Muscle layer of colon (tissue), 2 donors: ENCODE results near the gene WRAP53.

Experiments
- H3K27ac ChIP-seq: one replicate; pipeline ENCODE4 v1.7.0; 2013; ENCODE audit warnings: low read depth, mild to moderate bottlenecking, low read length, moderate library complexity
- H3K27me3 ChIP-seq, 2 donors: one replicate each; pipeline ENCODE4 v1.7.0; 2013; ENCODE audit warnings: low read length in 2 of 2, mild to moderate bottlenecking in 2 of 2; ENCODE audit not compliant: insufficient read depth in 2 of 2, control insufficient read depth in 1 of 2
- H3K36me3 ChIP-seq: one replicate; pipeline ENCODE4 v1.7.0; 2013; ENCODE audit warnings: mild to moderate bottlenecking, low read length; ENCODE audit not compliant: insufficient read depth
- H3K4me1 ChIP-seq: one replicate; pipeline ENCODE4 v1.7.0; 2013; ENCODE audit warnings: mild to moderate bottlenecking, low read length; ENCODE audit not compliant: insufficient read depth
- H3K4me3 ChIP-seq, 2 donors: one replicate each; pipeline ENCODE4 v1.7.0; 2013; ENCODE audit warnings: low read length in 2 of 2, low read depth in 1 of 2, mild to moderate bottlenecking in 1 of 2, moderate library complexity in 1 of 2
- H3K9ac ChIP-seq: one replicate; pipeline ENCODE4 v1.7.0; 2013; ENCODE audit warnings: low read length
- H3K9me3 ChIP-seq: one replicate; pipeline ENCODE4 v1.7.0; 2013; ENCODE audit warnings: mild to moderate bottlenecking, low read length
- donor health status: abdominal sarcoma.
- donor health status: Adenocarcinoma of cecum.

Gene WRAP53

GRCh38 chr17:7704601-7705268, 16.5 kb downstream of the WRAP53 start, which contains the start of gene EFNB3:
Gene EFNB3 (plus strand): TSS chr17:7705202. CDS start chr17:7705599, 397 bp downstream.
- H3K27ac ChIP-seq = no peak within 1 kb of the TSS
- peaks cover 5% of the 10 kb centered on the region for H3K4me1 ChIP-seq
- peak within 1 kb of the TSS; percentile 28 to 52 for H3K4me3 ChIP-seq
- H3K36me3 ChIP-seq = peaks cover 8% of the 10 kb centered on the region
- peaks cover 19 to 65% of the 10 kb centered on the region in 2 donors for H3K27me3 ChIP-seq
- no peak within 1 kb of the TSS for H3K9ac ChIP-seq
- H3K9me3 ChIP-seq = no peaks in the 10 kb centered on the region

DNA sequence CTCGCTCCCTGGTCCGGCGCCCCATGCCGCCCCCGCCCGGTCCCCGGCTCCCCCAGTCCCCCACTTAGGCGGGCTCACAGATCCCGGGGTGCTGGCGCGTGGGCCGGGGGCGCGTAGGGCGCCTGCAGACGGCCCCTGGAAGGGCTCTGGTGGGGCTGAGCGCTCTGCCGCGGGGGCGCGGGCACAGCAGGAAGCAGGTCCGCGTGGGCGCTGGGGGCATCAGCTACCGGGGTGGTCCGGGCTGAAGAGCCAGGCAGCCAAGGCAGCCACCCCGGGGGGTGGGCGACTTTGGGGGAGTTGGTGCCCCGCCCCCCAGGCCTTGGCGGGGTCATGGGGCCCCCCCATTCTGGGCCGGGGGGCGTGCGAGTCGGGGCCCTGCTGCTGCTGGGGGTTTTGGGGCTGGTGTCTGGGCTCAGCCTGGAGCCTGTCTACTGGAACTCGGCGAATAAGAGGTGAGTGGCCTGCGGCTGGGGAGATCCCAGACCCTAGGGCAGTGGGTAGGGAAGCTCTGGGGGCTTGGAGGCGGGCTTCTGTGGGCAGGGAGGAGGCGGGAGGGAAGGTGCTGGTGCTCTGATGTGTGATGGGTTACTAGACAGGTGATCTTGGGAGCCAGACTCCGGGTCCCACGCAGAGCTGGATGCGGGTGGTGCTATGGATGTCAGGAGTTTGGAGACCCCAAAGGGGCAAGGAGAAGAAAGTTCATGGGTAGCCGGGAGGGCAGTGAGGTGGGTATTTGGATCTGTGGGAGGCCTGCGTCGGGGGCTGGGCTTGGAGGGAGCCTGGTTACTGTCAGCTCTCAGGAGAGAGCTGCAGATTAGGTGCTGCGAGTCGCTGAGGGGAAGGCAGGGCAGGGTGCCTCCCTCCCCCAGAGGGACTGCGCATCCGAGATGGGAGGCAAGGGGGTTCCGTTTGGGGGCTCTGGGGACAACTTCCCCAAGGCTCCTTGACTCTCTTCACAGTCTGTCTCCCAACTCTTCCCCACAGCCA, 17.3 kb downstream of the WRAP53 start:
- H3K4me1 ChIP-seq = peaks cover 5% of the 10 kb centered on the region
- H3K9me3 ChIP-seq = no peaks in the 10 kb centered on the region
- H3K4me3 ChIP-seq = peak overlapping the region in 1 of 2 donors; percentile 42
- no peak overlapping the region for H3K9ac ChIP-seq
- H3K36me3 ChIP-seq = peaks cover 8% of the 10 kb centered on the region
- H3K27ac ChIP-seq = no peak overlapping the region
- H3K27me3 ChIP-seq = peaks cover 19 to 72% of the 10 kb centered on the region in 2 donors

DNA sequence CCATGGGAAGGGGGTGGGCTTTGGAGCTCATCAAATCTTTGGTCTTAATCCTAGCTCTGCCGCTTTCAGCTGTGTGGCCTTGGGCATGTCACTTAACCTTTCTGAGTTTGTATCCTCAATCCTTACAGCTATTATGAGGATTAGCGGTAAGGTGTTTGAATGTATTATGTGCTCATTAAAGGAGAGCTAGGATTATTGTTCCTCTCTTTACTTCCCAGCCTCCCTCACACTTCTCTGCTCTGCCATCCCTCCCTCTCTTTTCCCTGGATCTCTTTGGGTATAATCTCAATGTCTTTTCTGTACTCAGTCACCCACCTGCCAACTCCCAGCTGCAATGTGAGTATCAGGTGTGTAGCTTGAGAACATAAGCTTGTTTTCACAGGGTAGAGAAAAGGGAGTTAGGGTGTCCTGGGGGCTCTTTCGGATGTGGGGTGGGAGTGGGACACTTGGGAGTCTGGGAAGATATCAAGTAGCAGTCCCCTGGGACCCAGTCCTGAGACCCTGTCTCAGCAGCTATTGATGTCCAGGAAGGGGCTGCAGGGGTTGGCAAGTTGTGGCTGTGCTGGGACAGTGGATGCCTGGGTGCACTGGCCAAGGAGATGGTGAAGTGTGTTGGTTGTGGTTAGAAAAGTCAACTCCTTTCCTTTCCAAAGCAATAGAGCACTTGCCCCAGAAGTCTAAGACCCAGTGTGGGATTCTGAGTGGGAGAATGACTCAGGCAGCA, 18.5 kb downstream of the WRAP53 start:
- no peak overlapping the region for H3K27ac ChIP-seq
- H3K4me1 ChIP-seq = peaks cover 5% of the 10 kb centered on the region
- H3K36me3 ChIP-seq = peaks cover 5% of the 10 kb centered on the region
- no peak overlapping the region for H3K9ac ChIP-seq
- H3K9me3 ChIP-seq = no peaks in the 10 kb centered on the region
- H3K27me3 ChIP-seq = peaks cover 22 to 85% of the 10 kb centered on the region in 2 donors
- no peak overlapping the region for H3K4me3 ChIP-seq

GRCh38 chr17:7707446-7707845, 19.2 kb downstream of the WRAP53 start:
- Histone ChIP-seq H3K9me3 (no peaks in the 10 kb centered on the region), H3K27ac (no peak overlapping the region), H3K9ac (no peak overlapping the region), H3K27me3 (peaks cover 24 to 89% of the 10 kb centered on the region in 2 donors), H3K4me3 (no peak overlapping the region), H3K36me3 (no peaks in the 10 kb centered on the region), H3K4me1 (peaks cover 5% of the 10 kb centered on the region)

DNA sequence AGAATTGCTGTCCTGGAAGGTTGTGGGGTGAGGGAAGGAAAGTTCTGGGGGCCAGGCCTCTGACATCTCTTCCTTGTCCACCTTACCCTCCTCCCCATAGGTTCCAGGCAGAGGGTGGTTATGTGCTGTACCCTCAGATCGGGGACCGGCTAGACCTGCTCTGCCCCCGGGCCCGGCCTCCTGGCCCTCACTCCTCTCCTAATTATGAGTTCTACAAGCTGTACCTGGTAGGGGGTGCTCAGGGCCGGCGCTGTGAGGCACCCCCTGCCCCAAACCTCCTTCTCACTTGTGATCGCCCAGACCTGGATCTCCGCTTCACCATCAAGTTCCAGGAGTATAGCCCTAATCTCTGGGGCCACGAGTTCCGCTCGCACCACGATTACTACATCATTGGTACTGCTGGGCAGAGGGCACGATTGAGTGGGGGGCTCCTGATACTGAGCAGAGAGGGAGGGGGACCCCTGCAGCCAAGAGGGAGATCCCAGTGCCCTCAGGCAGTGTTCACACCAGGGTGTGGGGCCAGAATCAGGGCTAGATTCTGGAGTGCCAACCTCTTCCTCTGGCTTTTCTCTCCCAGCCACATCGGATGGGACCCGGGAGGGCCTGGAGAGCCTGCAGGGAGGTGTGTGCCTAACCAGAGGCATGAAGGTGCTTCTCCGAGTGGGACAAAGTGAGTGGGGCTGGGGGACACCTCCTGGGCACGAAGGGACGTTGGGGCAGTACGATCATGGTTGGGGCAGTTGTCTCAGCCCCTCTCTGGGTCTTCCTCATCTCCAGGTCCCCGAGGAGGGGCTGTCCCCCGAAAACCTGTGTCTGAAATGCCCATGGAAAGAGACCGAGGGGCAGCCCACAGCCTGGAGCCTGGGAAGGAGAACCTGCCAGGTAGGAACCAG, 19.8 kb downstream of the WRAP53 start:
- H3K27me3 ChIP-seq = peaks cover 24 to 87% of the 10 kb centered on the region in 2 donors
- no peak overlapping the region for H3K4me3 ChIP-seq
- H3K9me3 ChIP-seq = no peaks in the 10 kb centered on the region
- H3K4me1 ChIP-seq = peaks cover 5% of the 10 kb centered on the region
- H3K36me3 ChIP-seq = no peaks in the 10 kb centered on the region
- no peak overlapping the region for H3K27ac ChIP-seq
- H3K9ac ChIP-seq = no peak overlapping the region

DNA sequence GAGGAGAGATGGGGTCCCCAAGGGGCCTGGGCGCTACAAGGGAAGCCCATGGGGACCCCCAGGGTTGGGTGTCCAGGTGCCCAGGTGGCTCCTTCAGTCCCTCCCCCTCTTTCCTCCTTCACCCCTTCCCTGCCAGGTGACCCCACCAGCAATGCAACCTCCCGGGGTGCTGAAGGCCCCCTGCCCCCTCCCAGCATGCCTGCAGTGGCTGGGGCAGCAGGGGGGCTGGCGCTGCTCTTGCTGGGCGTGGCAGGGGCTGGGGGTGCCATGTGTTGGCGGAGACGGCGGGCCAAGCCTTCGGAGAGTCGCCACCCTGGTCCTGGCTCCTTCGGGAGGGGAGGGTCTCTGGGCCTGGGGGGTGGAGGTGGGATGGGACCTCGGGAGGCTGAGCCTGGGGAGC, 20.8 kb downstream of the WRAP53 start:
- H3K4me3 ChIP-seq = no peak overlapping the region
- no peak overlapping the region for H3K9ac ChIP-seq
- peaks cover 22 to 86% of the 10 kb centered on the region in 2 donors for H3K27me3 ChIP-seq
- H3K36me3 ChIP-seq = no peaks in the 10 kb centered on the region
- H3K9me3 ChIP-seq = no peaks in the 10 kb centered on the region
- H3K4me1 ChIP-seq = peaks cover 5% of the 10 kb centered on the region
- H3K27ac ChIP-seq = no peak overlapping the region

DNA sequence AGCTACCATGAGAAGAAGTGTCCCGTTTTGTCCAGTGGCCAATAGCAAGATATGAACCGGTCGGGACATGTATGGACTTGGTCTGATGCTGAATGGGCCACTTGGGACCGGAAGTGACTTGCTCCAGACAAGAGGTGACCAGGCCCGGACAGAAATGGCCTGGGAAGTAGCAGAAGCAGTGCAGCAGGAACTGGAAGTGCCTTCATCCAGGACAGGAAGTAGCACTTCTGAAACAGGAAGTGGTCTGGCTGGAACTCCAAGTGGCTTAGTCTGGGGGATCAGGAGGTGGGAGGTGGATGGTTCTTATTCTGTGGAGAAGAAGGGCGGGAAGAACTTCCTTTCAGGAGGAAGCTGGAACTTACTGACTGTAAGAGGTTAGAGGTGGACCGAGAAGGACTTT, 22.0 kb downstream of the WRAP53 start:
- Histone ChIP-seq H3K9me3 (no peaks in the 10 kb centered on the region), H3K4me1 (no peaks in the 10 kb centered on the region), H3K27me3 (peaks cover 22 to 84% of the 10 kb centered on the region in 2 donors), H3K4me3 (no peak overlapping the region), H3K36me3 (no peaks in the 10 kb centered on the region), H3K9ac (no peak overlapping the region), H3K27ac (no peak overlapping the region)

- H3K36me3 ChIP-seq = no peaks in the 10 kb centered on the region
- peaks cover 29 to 84% of the 10 kb centered on the region in 2 donors for H3K27me3 ChIP-seq
- peaks cover 2% of the 10 kb centered on the region for H3K4me1 ChIP-seq
- H3K4me3 ChIP-seq = no peak overlapping the region
- no peaks in the 10 kb centered on the region for H3K9me3 ChIP-seq
- H3K9ac ChIP-seq = no peak overlapping the region
- no peak overlapping the region for H3K27ac ChIP-seq
Measured at GRCh38 chr17:7711051-7711755, 22.9 kb downstream of the WRAP53 start.

- Histone ChIP-seq H3K4me1 (peaks cover 7% of the 10 kb centered on the region), H3K36me3 (no peaks in the 10 kb centered on the region), H3K9me3 (no peaks in the 10 kb centered on the region), H3K27me3 (peaks cover 30 to 82% of the 10 kb centered on the region in 2 donors), H3K27ac (no peak overlapping the region), H3K9ac (no peak overlapping the region), H3K4me3 (no peak overlapping the region)
Measured at GRCh38 chr17:7712111-7712771, 24.0 kb downstream of the WRAP53 start.

DNA sequence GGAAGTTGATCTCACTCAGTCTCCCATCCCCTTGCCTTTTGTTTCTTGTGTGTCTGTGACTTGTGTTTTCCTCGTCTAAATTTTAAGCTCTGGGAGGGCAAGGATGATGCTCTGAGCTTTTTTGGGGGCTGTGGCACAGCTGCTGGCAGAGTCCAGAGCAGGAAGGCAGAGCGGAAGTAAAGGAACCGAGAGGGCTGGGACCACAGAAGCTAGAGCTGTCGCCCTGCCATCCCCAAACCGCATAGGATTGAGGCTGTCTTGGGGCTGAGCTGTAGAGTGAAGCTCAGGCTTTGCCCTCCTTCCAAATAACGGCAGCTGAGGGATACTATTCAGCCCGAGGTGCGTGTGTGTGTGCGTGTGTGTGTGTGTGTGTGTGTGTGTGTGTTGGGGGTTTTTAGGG, 25.5 kb downstream of the WRAP53 start:
- Histone ChIP-seq H3K27ac (no peak overlapping the region), H3K9ac (no peak overlapping the region), H3K27me3 (peaks cover 30 to 70% of the 10 kb centered on the region in 2 donors), H3K36me3 (no peaks in the 10 kb centered on the region), H3K9me3 (no peaks in the 10 kb centered on the region), H3K4me3 (no peak overlapping the region), H3K4me1 (peaks cover 7% of the 10 kb centered on the region)
